Measurements from ENCODE around the gene CPD. TPM values are rescaled to one million over a fixed set of nuclear protein-coding genes. Genes with fewer than 3 reads are reported as not detected.

CPD gene
- total and polyA plus RNA-seq, 9 of the 15 experiments (the other 6 are each of a cell fraction or from before 2014, with no cell fraction given): 4.5 to 24.4 (median 20.4) TPM

- TF ChIP-seq, protein P1, sequence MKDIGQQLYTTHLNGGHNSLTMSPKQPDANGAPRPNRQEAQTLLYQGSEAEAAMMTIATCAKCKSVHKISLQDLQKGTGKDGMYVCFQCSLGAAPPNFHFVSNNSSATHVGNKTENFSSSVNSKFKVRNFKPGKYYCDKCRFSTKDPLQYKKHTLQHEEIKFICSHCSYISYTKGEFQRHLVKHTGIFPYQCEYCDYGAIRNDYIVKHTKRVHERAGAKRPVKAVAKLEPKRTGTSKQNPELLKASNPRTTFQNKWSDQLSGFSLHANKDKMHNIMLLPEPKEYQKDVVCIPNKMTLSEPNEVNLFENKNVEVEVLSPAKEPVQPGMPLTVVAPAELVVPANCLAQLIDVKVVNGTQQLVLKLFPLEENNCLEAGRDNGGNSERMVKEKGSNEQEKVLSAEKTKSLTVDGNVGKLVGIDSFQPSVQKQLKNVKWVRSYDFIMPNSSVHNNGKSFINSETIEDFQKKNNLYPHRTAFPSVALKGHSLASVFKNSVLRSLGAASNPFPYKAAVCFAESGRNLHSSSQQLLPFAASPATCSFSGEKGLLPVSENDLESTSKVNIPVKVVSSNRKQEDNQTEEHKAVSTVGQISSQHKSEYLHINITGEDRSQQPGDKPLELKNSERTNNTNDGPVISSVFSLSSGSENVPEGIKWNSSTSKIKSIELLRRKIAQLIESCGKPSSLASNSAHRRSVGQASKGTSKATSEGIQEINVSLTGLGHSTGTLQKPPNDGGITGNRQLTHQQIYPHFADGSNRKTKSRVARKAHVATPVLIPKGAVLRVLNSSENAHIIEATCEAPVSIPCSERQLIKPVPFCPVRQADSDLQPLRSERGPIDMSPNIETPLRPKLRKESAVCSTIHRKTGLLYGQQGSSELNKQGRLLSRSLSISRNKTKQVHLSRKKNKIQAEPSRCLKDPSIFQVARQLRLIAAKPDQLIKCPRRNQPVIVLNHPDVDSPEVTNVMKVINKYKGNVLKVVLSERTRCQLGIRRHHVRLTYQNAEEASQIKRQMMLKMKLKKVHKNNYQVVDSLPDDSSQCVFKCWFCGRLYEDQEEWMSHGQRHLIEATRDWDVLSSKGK (CRISPR knock-in tag; IDR thresholded peaks at IDR 0.05): no peak
- TF ChIP-seq TCF7L2 (IDR thresholded peaks at IDR 0.05; ENCODE audit: low read depth, low read length): no peak
- TF ChIP-seq SPI1 (IDR thresholded peaks at IDR 0.05; ENCODE audit: borderline replicate concordance, low read depth, low read length): no peak
- TF ChIP-seq ZNF445 (CRISPR knock-in tag; IDR thresholded peaks at IDR 0.05; ENCODE audit: low read depth): no peak
- no peak for TF ChIP-seq ZC3H4 (CRISPR knock-in tag; IDR thresholded peaks at IDR 0.05; ENCODE audit: borderline replicate concordance)
- peak; percentile 99 for TF ChIP-seq NFRKB (IDR thresholded peaks at IDR 0.05; ENCODE audit: low read depth)
- 0 out of 2 replicates have a peak, but pooled peaks have one; percentile 4 for TF ChIP-seq ARID1B (IDR thresholded peaks at IDR 0.05)
- TF ChIP-seq TOE1 (IDR thresholded peaks at IDR 0.05; ENCODE audit: borderline replicate concordance): peak; percentile 55; the same call in 1 of the 2 replicates
- no peak for TF ChIP-seq TOE1 (CRISPR knock-in tag; IDR thresholded peaks at IDR 0.05; ENCODE audit: borderline replicate concordance, low read depth)
- TF ChIP-seq ZC3H11A (IDR thresholded peaks at IDR 0.05; ENCODE audit: low read depth, low read length): no peak
- TF ChIP-seq ZKSCAN3 (CRISPR knock-in tag; IDR thresholded peaks at IDR 0.05): no peak
- peak; percentile 28; the same call in 1 of the 2 replicates for TF ChIP-seq ETS1 (conservative IDR thresholded peaks at IDR 0.05; ENCODE audit: control insufficient read depth, low read depth, low read length)
- TF ChIP-seq SAP30 (IDR thresholded peaks at IDR 0.05; ENCODE audit: borderline replicate concordance, insufficient read depth, low read depth, low read length, poor library complexity, severe bottlenecking): no peak
- TF ChIP-seq ZNF75A (CRISPR knock-in tag; IDR thresholded peaks at IDR 0.05): no peak
- TF ChIP-seq ASH1L (IDR thresholded peaks at IDR 0.05; ENCODE audit: borderline replicate concordance, low read depth, partially characterized antibody): no peak
- TF ChIP-seq, protein P2, sequence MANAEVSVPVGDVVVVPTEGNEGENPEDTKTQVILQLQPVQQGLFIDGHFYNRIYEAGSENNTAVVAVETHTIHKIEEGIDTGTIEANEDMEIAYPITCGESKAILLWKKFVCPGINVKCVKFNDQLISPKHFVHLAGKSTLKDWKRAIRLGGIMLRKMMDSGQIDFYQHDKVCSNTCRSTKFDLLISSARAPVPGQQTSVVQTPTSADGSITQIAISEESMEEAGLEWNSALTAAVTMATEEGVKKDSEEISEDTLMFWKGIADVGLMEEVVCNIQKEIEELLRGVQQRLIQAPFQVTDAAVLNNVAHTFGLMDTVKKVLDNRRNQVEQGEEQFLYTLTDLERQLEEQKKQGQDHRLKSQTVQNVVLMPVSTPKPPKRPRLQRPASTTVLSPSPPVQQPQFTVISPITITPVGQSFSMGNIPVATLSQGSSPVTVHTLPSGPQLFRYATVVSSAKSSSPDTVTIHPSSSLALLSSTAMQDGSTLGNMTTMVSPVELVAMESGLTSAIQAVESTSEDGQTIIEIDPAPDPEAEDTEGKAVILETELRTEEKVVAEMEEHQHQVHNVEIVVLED (CRISPR knock-in tag; IDR thresholded peaks at IDR 0.05): no peak
- no peak for TF ChIP-seq THRAP3 (IDR thresholded peaks at IDR 0.05; ENCODE audit: borderline replicate concordance)
- TF ChIP-seq RBBP5 (IDR thresholded peaks at IDR 0.05; ENCODE audit: borderline replicate concordance, insufficient read depth, low read length, poor library complexity, severe bottlenecking): peak; percentile 83
- TF ChIP-seq SMARCB1 (IDR thresholded peaks at IDR 0.05; ENCODE audit: insufficient read length, low read depth): no peak
- 0 out of 2 replicates have a peak, but pooled peaks have one; percentile 12 for TF ChIP-seq HDAC8 (tag; IDR thresholded peaks at IDR 0.05)
- no peak for TF ChIP-seq ZNF12 (CRISPR knock-in tag; IDR thresholded peaks at IDR 0.05)
- no peak for TF ChIP-seq FOXJ2 (tag; IDR thresholded peaks at IDR 0.05)
Measured at GRCh38 chr17:30477083-30477773, 98.5 kb downstream of the CPD start, which contains the start of gene GOSR1 (continued).
